HCT116 (cell line): ENCODE data around the gene INSRR. TPM values are rescaled to one million over a fixed set of nuclear protein-coding genes. Genes with fewer than 3 reads are reported as not detected.

Experiments
- ATAC-seq: fragments of 200-7000 bp; cut with Tn5 transposase; 2 replicates; pipeline ENCODE4 v1.9.1; 2020; ENCODE audit warnings: mild to moderate bottlenecking, moderate library complexity
- BruUV-seq: library from RNA; stranded (reverse); fragments of 400-500 nt; replicated peaks from 2 replicates; lab custom pipeline; 2021; lab: Mats Ljungman, UMichigan
- CTCF ChIA-PET: fragments of 300-600 bp; sonication (Branson Sonifier 250); formaldehyde crosslinking; loops from one replicate; lab custom pipeline; 2021; ENCODE audit warnings: antibody characterized with exemption; lab: Charles Lee
- POLR2A ChIA-PET: fragments of 300-600, 350-600 bp; sonication (Branson Sonifier 250); formaldehyde crosslinking; loops from one replicate; lab custom pipeline; 2021; ENCODE audit warnings: antibody characterized with exemption; lab: Charles Lee
- RAD21 ChIA-PET, 2 experiments: fragments of 300-600 bp; sonication (Branson Sonifier 250); formaldehyde crosslinking; loops; one replicate each; lab custom pipeline; 2023; ENCODE audit warnings: low total read pairs in 2 of 2; ENCODE audit not compliant: uncharacterized antibody in 2 of 2, unreplicated experiment in 2 of 2, low non-redundant PET in 1 of 2; lab: Charles Lee
- DNase-seq: peaks from one replicate; pipeline ENCODE4 v3.0.0-alpha.2; 2010; ENCODE audit warnings: low read depth, low spot score
- H2AFZ ChIP-seq: fragments of 200-600 bp; shearing (Covaris generic), sonication (generic); 2 replicates; pipeline ENCODE4 v1.6.1; 2017; ENCODE audit warnings: low read depth, mixed run types, mixed read lengths, antibody characterized with exemption, low read length; ENCODE audit not compliant: poor library complexity, severe bottlenecking
- H3K27ac ChIP-seq: 2 replicates; pipeline ENCODE4 v1.5.1; 2012; ENCODE audit warnings: low read depth, low read length
- H3K27me3 ChIP-seq: fragments of 200-600 bp; sonication (generic); 2 replicates; pipeline ENCODE4 v1.6.1; 2016; ENCODE audit warnings: mixed run types, low read length, mixed read lengths; ENCODE audit not compliant: insufficient read depth
- H3K36me3 ChIP-seq, 2 experiments: fragments of 200-500 bp in 1 of 2; fragments of 200-600 bp in 1 of 2; sonication (Bioruptor generic) in 1 of 2; sonication (generic) in 1 of 2; 2 replicates each; pipeline versions ENCODE4 v1.5.1 to v1.6.1; 2014 to 2016; ENCODE audit warnings: low read length in 2 of 2, inconsistent platforms in 1 of 2, mixed read lengths in 1 of 2, mixed run types in 1 of 2; ENCODE audit not compliant: insufficient read depth in 2 of 2, control insufficient read depth in 1 of 2
- H3K4me1 ChIP-seq, 2 experiments: fragments of 200-600 bp in 1 of 2; sonication (generic) in 1 of 2; 2 replicates each; pipeline versions ENCODE4 v1.5.1 to v1.6.1; 2012 to 2017; ENCODE audit warnings: low read length in 2 of 2, inconsistent platforms in 1 of 2, mild to moderate bottlenecking in 1 of 2, mixed read lengths in 1 of 2, mixed run types in 1 of 2, moderate library complexity in 1 of 2; ENCODE audit not compliant: insufficient read depth in 2 of 2, control insufficient read depth in 1 of 2
- H3K4me2 ChIP-seq: fragments of 200-600 bp; sonication (generic); 2 replicates; pipeline ENCODE4 v1.6.1; 2017; ENCODE audit warnings: mixed run types, low read length, mixed read lengths
- H3K4me3 ChIP-seq, 2 experiments: fragments of 200-600 bp in 1 of 2; sonication (generic) in 1 of 2; replicated peaks in 1 of 2; 2 replicates each; pipeline ENCODE4 v1.5.1; 2011 to 2016; ENCODE audit warnings: low read length in 2 of 2, control low read depth in 1 of 2, low read depth in 1 of 2, mild to moderate bottlenecking in 1 of 2, mixed read lengths in 1 of 2, mixed run types in 1 of 2
- H3K79me2 ChIP-seq: fragments of 200-600 bp; sonication (generic); 2 replicates; pipeline ENCODE4 v1.6.1; 2017; ENCODE audit warnings: mild to moderate bottlenecking, mixed run types, low read length, moderate library complexity, mixed read lengths; ENCODE audit not compliant: insufficient read depth
- H3K9ac ChIP-seq: fragments of 200-600 bp; sonication (generic); 2 replicates; pipeline ENCODE4 v1.6.1; 2016; ENCODE audit warnings: low read length, mixed read lengths
- H3K9me2 ChIP-seq: fragments of 200-600 bp; sonication (generic), shearing (Covaris generic); 2 replicates; pipeline ENCODE4 v1.6.1; 2017; ENCODE audit warnings: mixed run types, mild to moderate bottlenecking, moderate library complexity; ENCODE audit not compliant: insufficient read depth
- H3K9me3 ChIP-seq, 2 experiments: fragments of 200-500 bp in 1 of 2; fragments of 200-600 bp in 1 of 2; sonication (Bioruptor generic) in 1 of 2; sonication (generic) in 1 of 2; 2 replicates each; pipeline ENCODE4 v1.6.1; 2014 to 2017; ENCODE audit warnings: low read length in 2 of 2, mixed read lengths in 2 of 2, inconsistent platforms in 1 of 2, low read depth in 1 of 2, mild to moderate bottlenecking in 1 of 2, mixed run types in 1 of 2, moderate library complexity in 1 of 2; ENCODE audit not compliant: control insufficient read depth in 1 of 2, insufficient read depth in 1 of 2
- H4K20me1 ChIP-seq: fragments of 200-600 bp; sonication (generic), shearing (Covaris generic); 2 replicates; pipeline ENCODE4 v1.6.1; 2017; ENCODE audit warnings: mixed run types, mild to moderate bottlenecking, moderate library complexity; ENCODE audit not compliant: insufficient read depth
- FOSL1 ChIP-seq: IDR thresholded peaks from 2 replicates; pipeline ENCODE4 v1.6.1; 2012; ENCODE audit warnings: low read depth
- JUND ChIP-seq: IDR thresholded peaks from 2 replicates; pipeline ENCODE4 v1.6.1; 2012
- POLR2A ChIP-seq: IDR thresholded peaks from 2 replicates; pipeline ENCODE4 v1.7.0; 2011; ENCODE audit warnings: borderline replicate concordance; ENCODE audit not compliant: insufficient read depth, insufficient read length; ENCODE audit errors: extremely low read depth
- SIN3A ChIP-seq: IDR thresholded peaks from 2 replicates; pipeline ENCODE4 v1.6.1; 2012; ENCODE audit warnings: low read depth
- intact Hi-C: fragments of 100-400 bp; cut with micrococcal nuclease; formaldehyde crosslinking; loops from 2 replicates; pipeline ENCODE4 v1.10.0; 2022
- total RNA-seq: library from RNA; stranded (reverse); gene quantifications from one replicate; pipeline ENCODE4 v1.2.1, GENCODE V29; 2021; ENCODE audit not compliant: unreplicated experiment
- TF ChIP-seq, protein P1 (sequence below): IDR thresholded peaks from 2 replicates; pipeline ENCODE4 v1.6.1; 2012; ENCODE audit warnings: low read depth
- TF ChIP-seq, protein P2 (sequence below): IDR thresholded peaks from 2 replicates; pipeline ENCODE4 v1.6.1; 2012
- TF ChIP-seq, protein P3 (sequence below), 3 experiments: fragments of 200-600 bp in 1 of 3; sonication (generic) in 1 of 3; IDR thresholded peaks in 2 of 3; conservative IDR thresholded peaks in 1 of 3; 2 replicates each; pipeline ENCODE4 v1.5.1; 2012 to 2017; ENCODE audit warnings: low read depth in 2 of 3, low read length in 2 of 3, antibody characterized with exemption in 1 of 3, borderline replicate concordance in 1 of 3, control low read depth in 1 of 3, mild to moderate bottlenecking in 1 of 3, mixed read lengths in 1 of 3, mixed run types in 1 of 3, moderate library complexity in 1 of 3; ENCODE audit not compliant: insufficient read depth in 1 of 3

Gene INSRR
- total RNA-seq, 1 experiment from 2014 or later = not detected

DNA sequence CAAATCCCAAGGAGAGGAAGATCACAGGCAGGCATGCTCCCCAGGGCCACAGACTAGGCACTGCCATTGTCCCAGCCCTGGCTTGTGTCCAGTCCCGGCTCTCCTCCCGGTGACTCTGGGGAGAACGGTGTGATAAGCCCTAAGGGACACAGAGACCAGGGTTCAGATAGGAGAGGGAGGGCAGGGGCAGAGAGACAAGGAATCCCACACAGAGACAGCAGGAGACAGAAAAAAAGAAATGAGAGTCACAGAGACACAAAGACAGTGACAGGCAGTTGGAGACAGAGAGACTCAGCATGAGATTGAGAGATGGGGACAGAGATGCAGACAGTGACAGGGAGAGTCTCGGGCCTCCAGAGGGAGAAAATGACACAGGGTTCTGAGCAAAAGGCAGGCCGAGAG lies 361 bp downstream of the INSRR start:
- no peaks in the 10 kb centered on the region for H3K36me3 ChIP-seq
- no peak for ATAC-seq
- intact Hi-C loops = no loop called here
- peaks cover 3% of the 10 kb centered on the region; the same call in 1 of the 2 replicates for H3K27me3 ChIP-seq
- H3K4me2 ChIP-seq = no peak overlapping the region
- BruUV-seq = no TSS peak
- no peaks in the 10 kb centered on the region for H3K9me2 ChIP-seq
- TF ChIP-seq SIN3A (no peak), FOSL1 (no peak), POLR2A (no peak), JUND (no peak)
- TF ChIP-seq, protein P1, sequence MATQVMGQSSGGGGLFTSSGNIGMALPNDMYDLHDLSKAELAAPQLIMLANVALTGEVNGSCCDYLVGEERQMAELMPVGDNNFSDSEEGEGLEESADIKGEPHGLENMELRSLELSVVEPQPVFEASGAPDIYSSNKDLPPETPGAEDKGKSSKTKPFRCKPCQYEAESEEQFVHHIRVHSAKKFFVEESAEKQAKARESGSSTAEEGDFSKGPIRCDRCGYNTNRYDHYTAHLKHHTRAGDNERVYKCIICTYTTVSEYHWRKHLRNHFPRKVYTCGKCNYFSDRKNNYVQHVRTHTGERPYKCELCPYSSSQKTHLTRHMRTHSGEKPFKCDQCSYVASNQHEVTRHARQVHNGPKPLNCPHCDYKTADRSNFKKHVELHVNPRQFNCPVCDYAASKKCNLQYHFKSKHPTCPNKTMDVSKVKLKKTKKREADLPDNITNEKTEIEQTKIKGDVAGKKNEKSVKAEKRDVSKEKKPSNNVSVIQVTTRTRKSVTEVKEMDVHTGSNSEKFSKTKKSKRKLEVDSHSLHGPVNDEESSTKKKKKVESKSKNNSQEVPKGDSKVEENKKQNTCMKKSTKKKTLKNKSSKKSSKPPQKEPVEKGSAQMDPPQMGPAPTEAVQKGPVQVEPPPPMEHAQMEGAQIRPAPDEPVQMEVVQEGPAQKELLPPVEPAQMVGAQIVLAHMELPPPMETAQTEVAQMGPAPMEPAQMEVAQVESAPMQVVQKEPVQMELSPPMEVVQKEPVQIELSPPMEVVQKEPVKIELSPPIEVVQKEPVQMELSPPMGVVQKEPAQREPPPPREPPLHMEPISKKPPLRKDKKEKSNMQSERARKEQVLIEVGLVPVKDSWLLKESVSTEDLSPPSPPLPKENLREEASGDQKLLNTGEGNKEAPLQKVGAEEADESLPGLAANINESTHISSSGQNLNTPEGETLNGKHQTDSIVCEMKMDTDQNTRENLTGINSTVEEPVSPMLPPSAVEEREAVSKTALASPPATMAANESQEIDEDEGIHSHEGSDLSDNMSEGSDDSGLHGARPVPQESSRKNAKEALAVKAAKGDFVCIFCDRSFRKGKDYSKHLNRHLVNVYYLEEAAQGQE = no peak
- TF ChIP-seq, protein P2, sequence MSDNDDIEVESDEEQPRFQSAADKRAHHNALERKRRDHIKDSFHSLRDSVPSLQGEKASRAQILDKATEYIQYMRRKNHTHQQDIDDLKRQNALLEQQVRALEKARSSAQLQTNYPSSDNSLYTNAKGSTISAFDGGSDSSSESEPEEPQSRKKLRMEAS = no peak
- TF ChIP-seq, protein P3, sequence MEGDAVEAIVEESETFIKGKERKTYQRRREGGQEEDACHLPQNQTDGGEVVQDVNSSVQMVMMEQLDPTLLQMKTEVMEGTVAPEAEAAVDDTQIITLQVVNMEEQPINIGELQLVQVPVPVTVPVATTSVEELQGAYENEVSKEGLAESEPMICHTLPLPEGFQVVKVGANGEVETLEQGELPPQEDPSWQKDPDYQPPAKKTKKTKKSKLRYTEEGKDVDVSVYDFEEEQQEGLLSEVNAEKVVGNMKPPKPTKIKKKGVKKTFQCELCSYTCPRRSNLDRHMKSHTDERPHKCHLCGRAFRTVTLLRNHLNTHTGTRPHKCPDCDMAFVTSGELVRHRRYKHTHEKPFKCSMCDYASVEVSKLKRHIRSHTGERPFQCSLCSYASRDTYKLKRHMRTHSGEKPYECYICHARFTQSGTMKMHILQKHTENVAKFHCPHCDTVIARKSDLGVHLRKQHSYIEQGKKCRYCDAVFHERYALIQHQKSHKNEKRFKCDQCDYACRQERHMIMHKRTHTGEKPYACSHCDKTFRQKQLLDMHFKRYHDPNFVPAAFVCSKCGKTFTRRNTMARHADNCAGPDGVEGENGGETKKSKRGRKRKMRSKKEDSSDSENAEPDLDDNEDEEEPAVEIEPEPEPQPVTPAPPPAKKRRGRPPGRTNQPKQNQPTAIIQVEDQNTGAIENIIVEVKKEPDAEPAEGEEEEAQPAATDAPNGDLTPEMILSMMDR (IDR thresholded peaks at IDR 0.05 in 2 of 3, conservative IDR thresholded peaks at IDR 0.05 in 1 of 3; ENCODE audit: borderline replicate concordance in 1 of 3, insufficient read depth in 1 of 3, low read depth in 2 of 3, low read length in 2 of 3) = no peak
- TF ChIP-seq, all 23 proteins: peak for 0
- H3K79me2 ChIP-seq = no peaks in the 10 kb centered on the region
- H3K9me3 ChIP-seq = no peaks in the 10 kb centered on the region
- no peaks in the 10 kb centered on the region for H4K20me1 ChIP-seq
- no peak overlapping the region for H3K9ac ChIP-seq
- peaks cover 4 to 17% of the 10 kb centered on the region in 2 experiments; a peak in 3 of 4 replicates for H3K4me1 ChIP-seq
- RAD21 ChIA-PET = interaction anchor here in 1 of 2 experiments (1.1 kb wide), 1 partner anchor 44 kb away, joined by 3 read pairs; no protein-coding TSS in a partner anchor
- no peak overlapping the region for H2AFZ ChIP-seq
- no peak for DNase-seq
- H3K4me3 ChIP-seq = no peak overlapping the region
- POLR2A ChIA-PET = no interaction called here
- H3K27ac ChIP-seq = no peak overlapping the region
- CTCF ChIA-PET = interaction anchor here (1.9 to 6.5 kb wide), 5 partner anchors 20 to 169 kb away, joined by 9 to 136 read pairs (median 44); partner anchors contain the start of genes ISG20L2 and METTL25B
